HG03066 (cell line): ENCODE data around the gene TUBA3D.
"Not testable (repeated sequence)": the region's sequence is repeated elsewhere in the genome, so short reads cannot be mapped to it uniquely, and the experiment has no call there.

Source experiments
- ATAC-seq: cut with Tn5 transposase; IDR thresholded peaks from one replicate; pipeline ENCODE4 v1.9.1; 2021; ENCODE audit warnings: low read depth; ENCODE audit not compliant: unreplicated experiment

TUBA3D gene

GRCh38 chr2:131483981-131484820 lies 8.3 kb downstream of the TUBA3D start:
- not testable (repeated sequence) for ATAC-seq

GRCh38 chr2:131484906-131485460 lies 9.1 kb downstream of the TUBA3D start:
- ATAC-seq = not testable (repeated sequence)

DNA sequence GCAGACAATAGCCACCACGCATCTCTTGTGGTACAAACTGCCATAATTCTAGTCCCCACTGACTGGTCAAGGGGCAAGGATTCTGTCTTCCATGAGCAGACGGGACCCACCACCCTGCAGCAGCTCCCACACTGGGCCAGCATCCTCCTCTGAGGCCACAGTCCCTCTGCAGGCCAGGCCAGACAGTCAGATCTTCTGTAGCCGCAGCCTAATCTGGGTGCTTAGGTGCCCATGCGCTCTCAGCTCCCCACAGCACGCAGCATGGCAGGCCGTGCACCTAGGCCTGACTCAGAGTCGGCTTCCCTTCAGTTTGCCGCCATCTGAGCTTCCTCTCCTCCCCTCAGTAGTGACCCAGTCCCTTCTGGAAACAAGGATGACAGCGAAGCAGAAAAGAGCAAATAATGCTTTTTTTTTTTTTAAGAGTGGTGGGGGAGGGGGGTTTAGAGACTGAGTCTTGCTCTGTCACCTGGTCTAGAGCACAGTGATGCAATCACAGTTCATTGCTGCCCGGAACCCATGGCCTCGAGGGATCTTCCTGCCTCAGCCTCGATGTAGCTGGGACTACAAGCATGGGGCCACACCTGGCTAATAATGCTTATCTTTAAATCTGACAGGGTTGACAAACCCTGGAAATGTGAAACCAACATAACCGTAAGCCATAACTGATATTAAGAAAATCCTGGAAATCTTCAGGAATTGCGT lies 10.4 kb downstream of the TUBA3D start:
- not testable (repeated sequence) for ATAC-seq

DNA sequence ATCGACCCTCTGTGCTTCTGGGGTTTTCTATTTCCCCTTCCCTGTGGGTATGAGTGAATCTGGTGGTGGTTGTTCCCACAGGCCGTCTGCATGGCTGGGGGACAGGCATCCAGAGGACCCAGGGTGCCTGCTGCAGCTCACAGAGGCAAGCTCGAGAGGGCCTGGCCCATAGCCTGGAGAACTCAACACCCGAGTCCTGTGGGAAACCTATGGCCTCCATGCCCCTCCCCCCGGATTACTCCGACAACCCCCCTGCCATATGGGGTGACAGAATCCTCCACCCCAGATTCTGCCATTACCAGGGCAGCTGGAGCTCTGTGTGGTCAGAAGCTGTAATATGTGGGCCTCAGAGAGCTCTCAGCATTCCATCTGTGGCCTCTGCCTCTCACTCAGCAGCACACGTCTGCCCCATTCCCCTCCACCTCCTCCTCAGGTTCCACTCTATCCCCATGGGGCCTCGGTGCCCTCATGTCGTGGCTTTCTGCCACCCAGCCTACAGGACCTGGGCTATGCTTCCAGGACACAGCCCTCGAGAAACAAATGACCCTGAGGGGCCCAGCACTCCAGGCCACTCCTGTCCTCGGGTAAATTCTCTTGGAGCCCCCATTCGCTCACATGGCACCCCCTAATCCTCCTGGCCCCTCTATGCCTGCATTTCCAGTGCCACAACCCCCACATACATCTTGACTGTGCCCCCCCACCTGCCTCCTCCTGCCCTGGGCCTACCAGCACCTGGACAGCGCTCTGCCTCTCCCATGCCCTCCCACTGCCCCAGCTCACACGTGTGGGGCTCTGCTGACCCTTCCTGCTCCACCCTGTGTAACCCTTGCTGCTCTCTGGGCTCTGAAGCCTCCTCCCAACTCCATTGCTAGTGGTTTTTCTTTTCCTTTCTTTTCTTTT lies 12.6 kb downstream of the TUBA3D start:
- no peak for ATAC-seq

DNA sequence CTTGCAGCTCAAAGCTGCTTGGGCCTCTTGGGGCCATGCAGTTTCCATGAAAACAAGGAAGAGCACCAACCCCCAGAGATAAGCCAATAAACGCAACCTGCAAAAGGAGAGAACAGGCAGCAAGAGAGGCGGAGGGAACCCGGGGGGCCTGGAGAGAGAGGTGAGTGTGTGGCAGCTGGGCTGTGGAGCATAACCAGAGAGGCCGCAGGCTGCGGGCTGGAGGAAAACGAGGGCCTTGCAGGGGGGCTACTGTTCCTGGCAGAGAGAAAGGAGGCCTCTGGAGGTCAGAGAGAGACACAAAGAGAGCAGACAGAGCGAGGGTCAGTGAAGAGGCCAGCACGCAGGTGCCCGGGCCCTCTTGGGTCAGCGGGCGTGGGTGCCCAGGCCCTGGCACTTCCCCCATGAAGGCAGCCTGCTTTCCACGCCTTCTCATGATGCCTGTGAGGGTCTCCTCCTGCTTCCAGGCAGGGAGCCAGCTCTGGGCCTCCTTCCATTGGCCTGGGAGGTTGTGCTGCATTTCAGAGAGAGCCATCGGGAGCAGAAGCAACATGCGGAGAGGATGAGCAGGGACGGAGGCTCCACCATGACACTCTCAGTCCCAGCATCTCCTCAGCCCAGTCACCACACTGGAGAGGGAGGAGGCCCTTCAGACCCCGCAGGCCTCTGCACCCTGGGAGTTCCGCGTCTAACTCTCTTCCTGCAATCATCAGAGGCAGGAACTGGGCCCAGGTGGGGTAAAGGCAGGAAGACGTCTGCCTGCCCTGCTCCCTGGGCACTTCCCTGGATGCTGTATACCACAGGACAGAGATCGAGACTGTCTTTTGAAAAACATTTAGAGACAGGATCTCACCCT lies 14.9 kb downstream of the TUBA3D start:
- ATAC-seq = not testable (repeated sequence)

- peak; percentile 1 for ATAC-seq
Measured at GRCh38 chr2:131491469-131491836, 15.5 kb downstream of the TUBA3D start.

DNA sequence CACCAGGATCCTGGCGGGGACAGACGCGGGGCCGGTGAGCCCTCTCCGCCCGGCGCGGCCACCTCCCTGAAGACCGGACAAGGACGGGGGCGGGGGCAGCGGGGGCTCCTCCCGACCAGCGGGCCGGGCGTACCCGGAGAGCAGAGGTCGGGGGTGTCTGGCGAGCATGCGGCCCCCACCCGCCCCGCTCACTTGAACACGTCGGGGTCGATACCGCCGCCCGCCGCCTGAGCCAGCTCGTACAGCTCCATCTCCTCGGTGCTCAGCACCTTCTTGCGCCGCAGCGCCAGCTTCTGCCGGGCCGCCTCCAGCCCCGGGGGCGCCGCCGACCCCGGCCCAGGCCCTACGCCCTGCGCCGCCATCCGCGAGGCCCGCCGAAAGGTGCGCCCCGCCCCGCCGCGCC lies 16.1 kb downstream of the TUBA3D start, which contains the start of gene MZT2A:
TSS of gene MZT2A (minus strand) at position 383 of the 403 bp plus-strand sequence. CDS start at position 362, 21 bp downstream.
- peak; percentile 3 for ATAC-seq

DNA sequence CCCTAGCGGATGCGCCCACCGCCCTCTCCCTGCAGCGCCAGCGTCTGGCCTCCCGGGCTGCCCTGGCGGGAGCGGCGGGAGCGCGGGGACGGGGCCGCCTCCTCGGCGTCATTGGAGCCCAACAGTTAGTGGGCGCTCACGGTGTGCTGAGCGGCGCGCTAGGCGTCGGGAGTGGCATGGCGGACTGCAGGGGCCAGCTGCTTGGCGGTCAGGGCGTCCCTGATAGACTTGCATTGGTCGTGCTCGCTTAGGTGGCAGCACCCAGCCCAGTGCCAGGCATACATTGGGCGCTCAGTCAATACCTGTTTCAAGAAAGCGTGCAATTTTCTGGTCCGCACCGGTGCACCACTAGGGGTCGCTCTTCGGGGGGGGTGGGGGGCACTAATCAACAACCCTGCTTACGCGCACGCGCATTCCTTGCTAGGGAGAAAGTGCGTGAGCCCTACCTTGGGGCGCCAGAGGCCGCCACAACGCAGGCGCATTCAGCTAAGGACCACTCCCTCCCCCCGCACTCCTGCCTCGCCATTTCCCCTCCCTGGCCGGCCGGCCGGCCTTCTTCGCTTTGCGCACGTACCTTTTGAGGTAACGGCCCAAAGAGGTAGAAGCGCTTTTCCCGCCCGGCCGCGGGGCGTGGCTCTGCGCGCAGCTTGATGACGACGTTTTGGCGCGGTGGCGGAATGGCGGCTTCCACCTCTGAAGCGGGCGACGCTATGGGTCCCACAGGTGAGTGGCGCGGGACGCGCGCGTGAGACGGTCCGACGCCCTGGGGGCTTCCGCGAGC lies 16.7 kb downstream of the TUBA3D start:
- ATAC-seq = peak; percentile 64

GRCh38 chr2:131493199-131493968 lies 17.5 kb downstream of the TUBA3D start:
- peak; percentile 13 for ATAC-seq

GRCh38 chr2:131495506-131495905 lies 19.6 kb downstream of the TUBA3D start:
- ATAC-seq = not testable (repeated sequence)

DNA sequence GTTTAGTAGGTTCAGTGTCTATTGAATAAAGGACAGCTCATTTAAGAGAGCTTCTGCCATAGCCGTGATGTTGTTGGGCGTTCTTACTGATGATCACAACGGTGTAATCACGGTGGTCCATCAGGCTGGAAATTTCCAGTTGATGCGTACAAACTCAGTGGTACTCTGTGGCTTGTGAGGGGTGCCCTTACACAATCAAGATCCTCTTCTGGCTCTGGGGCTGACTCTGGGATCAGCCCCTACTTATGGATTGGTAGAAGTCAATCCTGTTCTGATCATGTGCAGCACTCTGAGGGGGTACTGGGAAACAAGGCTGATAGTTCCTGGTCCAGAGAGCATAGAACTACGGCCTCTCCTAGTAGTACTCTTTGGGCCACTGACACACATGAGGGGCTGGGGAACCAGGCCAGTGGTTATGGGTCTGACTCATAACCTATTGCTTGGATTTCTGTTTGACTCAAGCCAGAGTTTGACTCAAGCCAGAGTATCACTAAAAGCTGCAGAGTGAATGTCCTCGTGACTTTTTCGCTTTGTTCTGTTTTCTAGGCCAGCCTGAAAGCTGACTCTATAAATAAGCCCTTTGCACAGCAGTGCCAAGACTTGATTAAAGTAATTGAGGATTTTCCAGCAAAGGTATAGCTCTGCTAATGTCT lies 22.5 kb downstream of the TUBA3D start:
- peak; percentile 80 for ATAC-seq

- not testable (repeated sequence) for ATAC-seq
Measured at GRCh38 chr2:131503587-131503986, 27.7 kb downstream of the TUBA3D start.

DNA sequence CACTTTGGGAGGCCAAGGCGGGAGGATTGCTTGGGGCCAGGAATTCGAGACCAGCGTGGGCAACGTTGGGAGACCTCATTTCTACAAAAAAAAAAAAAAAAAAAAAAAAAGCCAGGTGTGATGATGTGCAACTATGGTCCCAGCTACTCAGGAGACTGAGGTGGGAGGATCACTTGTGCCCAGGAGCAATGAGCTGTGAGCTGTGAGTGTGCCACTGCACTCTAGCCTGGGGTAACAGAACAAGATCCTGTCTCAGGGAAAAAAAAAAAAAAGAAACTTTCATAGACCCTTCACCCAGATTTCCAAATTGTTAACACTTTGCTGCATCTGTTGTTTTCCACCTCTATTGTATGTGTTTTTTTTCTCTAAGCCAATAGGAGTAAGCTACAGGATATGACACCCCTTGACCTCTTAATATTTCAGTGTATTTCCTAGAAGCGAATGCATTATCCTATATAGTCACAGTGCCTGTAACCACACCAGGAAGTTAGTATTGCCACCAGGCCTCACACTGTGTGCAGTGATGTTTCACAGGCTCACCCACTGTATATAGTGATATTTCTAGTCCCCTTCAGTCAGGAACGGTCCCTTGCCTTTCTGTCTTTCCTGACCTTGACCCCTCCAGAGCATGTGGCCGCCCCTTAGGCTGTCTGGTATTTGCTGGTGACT lies 28.3 kb downstream of the TUBA3D start:
- ATAC-seq = not testable (repeated sequence)

DNA sequence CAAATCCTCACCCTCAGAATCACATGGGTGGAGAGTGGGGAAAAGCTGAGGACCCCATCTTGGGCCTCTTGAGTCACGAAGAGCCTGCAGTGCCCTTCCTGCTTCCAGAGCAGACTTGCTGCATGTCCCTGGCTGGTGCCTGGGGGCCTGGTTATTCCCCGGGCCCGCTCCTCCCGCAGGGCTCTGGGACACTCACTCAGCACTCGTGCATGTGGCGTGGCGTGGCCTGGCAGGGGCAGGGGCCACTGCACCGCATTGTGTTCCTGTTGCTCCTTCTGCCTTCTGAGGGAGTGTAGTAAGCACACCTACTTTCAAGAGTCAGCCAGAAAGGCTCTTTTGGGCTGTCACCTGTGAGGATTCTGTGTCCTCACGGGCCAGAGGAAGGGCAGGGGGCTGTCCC lies 33.7 kb downstream of the TUBA3D start:
- no peak for ATAC-seq

DNA sequence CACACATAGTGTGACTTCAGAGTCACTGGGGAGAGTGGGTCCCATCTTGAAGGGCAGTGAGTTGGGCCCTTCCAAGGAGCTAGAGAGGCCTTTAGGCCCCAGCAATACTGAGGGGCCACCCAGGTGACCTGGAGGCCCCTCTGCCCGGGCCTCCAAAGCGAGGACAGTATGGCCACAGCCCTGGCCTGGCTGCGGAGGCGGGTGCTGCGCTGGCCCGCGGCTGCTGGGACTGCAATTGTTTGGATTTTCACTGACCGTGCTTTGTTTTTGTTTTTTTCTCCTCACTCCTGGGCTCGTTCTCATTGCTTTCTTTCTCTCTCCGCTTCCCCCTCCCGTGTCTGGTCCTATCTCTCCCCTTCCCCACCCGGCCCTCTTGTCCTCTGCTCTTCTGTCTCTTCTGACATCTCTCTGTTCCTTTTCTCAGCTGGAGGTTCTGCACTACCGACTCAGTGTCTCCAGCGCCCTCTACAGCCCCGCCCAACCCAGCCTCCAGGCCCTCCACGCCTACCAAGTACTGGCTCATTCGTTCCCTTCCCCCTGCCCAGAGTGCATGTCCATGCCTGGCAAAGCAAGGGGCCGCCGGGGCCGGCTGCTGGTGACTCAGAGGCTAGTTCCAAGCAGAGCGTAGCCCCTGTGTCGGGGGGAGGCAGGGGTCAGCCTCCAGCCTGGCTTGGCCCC lies 35.5 kb downstream of the TUBA3D start:
- ATAC-seq = not testable (repeated sequence)
